HCT116 (cell line): ENCODE results near the gene FLNB. TPM values are rescaled to one million over a fixed set of nuclear protein-coding genes. Genes with fewer than 3 reads are reported as not detected.

Experiments
- ATAC-seq: fragments of 200-7000 bp; cut with Tn5 transposase; 2 replicates; pipeline ENCODE4 v1.9.1; 2020; ENCODE audit warnings: mild to moderate bottlenecking, moderate library complexity
- BruUV-seq: library from RNA; stranded (reverse); fragments of 400-500 nt; replicated peaks from 2 replicates; lab custom pipeline; 2021; lab: Mats Ljungman, UMichigan
- CTCF ChIA-PET: fragments of 300-600 bp; sonication (Branson Sonifier 250); formaldehyde crosslinking; loops from one replicate; lab custom pipeline; 2021; ENCODE audit warnings: antibody characterized with exemption; lab: Charles Lee
- POLR2A ChIA-PET: fragments of 300-600, 350-600 bp; sonication (Branson Sonifier 250); formaldehyde crosslinking; loops from one replicate; lab custom pipeline; 2021; ENCODE audit warnings: antibody characterized with exemption; lab: Charles Lee
- RAD21 ChIA-PET, 2 experiments: fragments of 300-600 bp; sonication (Branson Sonifier 250); formaldehyde crosslinking; loops; one replicate each; lab custom pipeline; 2023; ENCODE audit warnings: low total read pairs in 2 of 2; ENCODE audit not compliant: uncharacterized antibody in 2 of 2, unreplicated experiment in 2 of 2, low non-redundant PET in 1 of 2; lab: Charles Lee
- DNase-seq: peaks from one replicate; pipeline ENCODE4 v3.0.0-alpha.2; 2010; ENCODE audit warnings: low read depth, low spot score
- H2AFZ ChIP-seq: fragments of 200-600 bp; shearing (Covaris generic), sonication (generic); 2 replicates; pipeline ENCODE4 v1.6.1; 2017; ENCODE audit warnings: low read depth, mixed run types, mixed read lengths, antibody characterized with exemption, low read length; ENCODE audit not compliant: poor library complexity, severe bottlenecking
- H3K27ac ChIP-seq: 2 replicates; pipeline ENCODE4 v1.5.1; 2012; ENCODE audit warnings: low read depth, low read length
- H3K27me3 ChIP-seq: fragments of 200-600 bp; sonication (generic); 2 replicates; pipeline ENCODE4 v1.6.1; 2016; ENCODE audit warnings: mixed run types, low read length, mixed read lengths; ENCODE audit not compliant: insufficient read depth
- H3K36me3 ChIP-seq, 2 experiments: fragments of 200-500 bp in 1 of 2; fragments of 200-600 bp in 1 of 2; sonication (Bioruptor generic) in 1 of 2; sonication (generic) in 1 of 2; 2 replicates each; pipeline versions ENCODE4 v1.5.1 to v1.6.1; 2014 to 2016; ENCODE audit warnings: low read length in 2 of 2, inconsistent platforms in 1 of 2, mixed read lengths in 1 of 2, mixed run types in 1 of 2; ENCODE audit not compliant: insufficient read depth in 2 of 2, control insufficient read depth in 1 of 2
- H3K4me1 ChIP-seq, 2 experiments: fragments of 200-600 bp in 1 of 2; sonication (generic) in 1 of 2; 2 replicates each; pipeline versions ENCODE4 v1.5.1 to v1.6.1; 2012 to 2017; ENCODE audit warnings: low read length in 2 of 2, inconsistent platforms in 1 of 2, mild to moderate bottlenecking in 1 of 2, mixed read lengths in 1 of 2, mixed run types in 1 of 2, moderate library complexity in 1 of 2; ENCODE audit not compliant: insufficient read depth in 2 of 2, control insufficient read depth in 1 of 2
- H3K4me2 ChIP-seq: fragments of 200-600 bp; sonication (generic); 2 replicates; pipeline ENCODE4 v1.6.1; 2017; ENCODE audit warnings: mixed run types, low read length, mixed read lengths
- H3K4me3 ChIP-seq, 2 experiments: fragments of 200-600 bp in 1 of 2; sonication (generic) in 1 of 2; replicated peaks in 1 of 2; 2 replicates each; pipeline ENCODE4 v1.5.1; 2011 to 2016; ENCODE audit warnings: low read length in 2 of 2, control low read depth in 1 of 2, low read depth in 1 of 2, mild to moderate bottlenecking in 1 of 2, mixed read lengths in 1 of 2, mixed run types in 1 of 2
- H3K79me2 ChIP-seq: fragments of 200-600 bp; sonication (generic); 2 replicates; pipeline ENCODE4 v1.6.1; 2017; ENCODE audit warnings: mild to moderate bottlenecking, mixed run types, low read length, moderate library complexity, mixed read lengths; ENCODE audit not compliant: insufficient read depth
- H3K9ac ChIP-seq: fragments of 200-600 bp; sonication (generic); 2 replicates; pipeline ENCODE4 v1.6.1; 2016; ENCODE audit warnings: low read length, mixed read lengths
- H3K9me2 ChIP-seq: fragments of 200-600 bp; sonication (generic), shearing (Covaris generic); 2 replicates; pipeline ENCODE4 v1.6.1; 2017; ENCODE audit warnings: mixed run types, mild to moderate bottlenecking, moderate library complexity; ENCODE audit not compliant: insufficient read depth
- H3K9me3 ChIP-seq, 2 experiments: fragments of 200-500 bp in 1 of 2; fragments of 200-600 bp in 1 of 2; sonication (Bioruptor generic) in 1 of 2; sonication (generic) in 1 of 2; 2 replicates each; pipeline ENCODE4 v1.6.1; 2014 to 2017; ENCODE audit warnings: low read length in 2 of 2, mixed read lengths in 2 of 2, inconsistent platforms in 1 of 2, low read depth in 1 of 2, mild to moderate bottlenecking in 1 of 2, mixed run types in 1 of 2, moderate library complexity in 1 of 2; ENCODE audit not compliant: control insufficient read depth in 1 of 2, insufficient read depth in 1 of 2
- H4K20me1 ChIP-seq: fragments of 200-600 bp; sonication (generic), shearing (Covaris generic); 2 replicates; pipeline ENCODE4 v1.6.1; 2017; ENCODE audit warnings: mixed run types, mild to moderate bottlenecking, moderate library complexity; ENCODE audit not compliant: insufficient read depth
- ATF3 ChIP-seq: IDR thresholded peaks from 2 replicates; pipeline ENCODE4 v1.6.1; 2012
- CBX3 ChIP-seq: IDR thresholded peaks from 2 replicates; pipeline ENCODE4 v1.6.1; 2012; ENCODE audit warnings: low read depth
- EGR1 ChIP-seq: IDR thresholded peaks from 2 replicates; pipeline ENCODE4 v1.6.1; 2012; ENCODE audit warnings: low read depth
- EZH2 ChIP-seq: fragments of 200-600 bp; sonication (generic); IDR thresholded peaks from 2 replicates; pipeline ENCODE4 v1.6.1; 2017; ENCODE audit warnings: antibody characterized with exemption, mixed run types
- EZH2phosphoT487 ChIP-seq: fragments of 200-600 bp; IDR thresholded peaks from 2 replicates; pipeline ENCODE4 v1.6.1; 2018; ENCODE audit warnings: antibody characterized with exemption, borderline replicate concordance
- FOSL1 ChIP-seq: IDR thresholded peaks from 2 replicates; pipeline ENCODE4 v1.6.1; 2012; ENCODE audit warnings: low read depth
- JUND ChIP-seq: IDR thresholded peaks from 2 replicates; pipeline ENCODE4 v1.6.1; 2012
- MAX ChIP-seq: IDR thresholded peaks from 2 replicates; pipeline ENCODE4 v1.6.1; 2012
- POLR2AphosphoS5 ChIP-seq: IDR thresholded peaks from 2 replicates; pipeline ENCODE4 v1.6.1; 2011; ENCODE audit warnings: mild to moderate bottlenecking, low read depth, low read length, moderate library complexity
- REST ChIP-seq: IDR thresholded peaks from 2 replicates; pipeline ENCODE4 v1.6.1; 2012; ENCODE audit warnings: low read depth
- TCF7L2 ChIP-seq: IDR thresholded peaks from 2 replicates; pipeline ENCODE4 v1.7.0; 2011; ENCODE audit warnings: borderline replicate concordance, inconsistent platforms; ENCODE audit not compliant: insufficient read depth, insufficient read length; ENCODE audit errors: extremely low read depth
- ZNF274 ChIP-seq: fragments of 200-500 bp; sonication (Bioruptor generic); IDR thresholded peaks from 2 replicates; pipeline ENCODE4 v1.6.1; 2014; ENCODE audit warnings: mild to moderate bottlenecking, low read depth, low read length, inconsistent platforms
- intact Hi-C: fragments of 100-400 bp; cut with micrococcal nuclease; formaldehyde crosslinking; loops from 2 replicates; pipeline ENCODE4 v1.10.0; 2022
- total RNA-seq: library from RNA; stranded (reverse); gene quantifications from one replicate; pipeline ENCODE4 v1.2.1, GENCODE V29; 2021; ENCODE audit not compliant: unreplicated experiment
- TF ChIP-seq, protein P1 (sequence below): IDR thresholded peaks from 2 replicates; pipeline ENCODE4 v1.6.1; 2011; ENCODE audit warnings: mild to moderate bottlenecking, low read length, moderate library complexity; ENCODE audit not compliant: insufficient replicate concordance; ENCODE audit errors: extremely low read depth

FLNB gene
- total RNA-seq, 1 experiment from 2014 or later = 116 TPM

GRCh38 chr3:57971975-57972374, 36.2 kb upstream of the FLNB start:
- intact Hi-C loops = no loop called here
- Histone ChIP-seq H2AFZ (peak overlapping the region; percentile 40), H3K4me1 (peaks cover 48 to 68% of the 10 kb centered on the region in 2 experiments), H4K20me1 (no peaks in the 10 kb centered on the region), H3K9me2 (no peaks in the 10 kb centered on the region), H3K9ac (no peak overlapping the region), H3K27ac (peak overlapping the region; percentile 25; the same call in 1 of the 2 replicates), H3K4me2 (peak overlapping the region; percentile 44), H3K79me2 (no peaks in the 10 kb centered on the region), H3K9me3 (no peaks in the 10 kb centered on the region), H3K4me3 (no peak overlapping the region), H3K27me3 (no peaks in the 10 kb centered on the region), H3K36me3 (no peaks in the 10 kb centered on the region)
- BruUV-seq = no TSS peak
- ChIA-PET CTCF (no interaction called here), RAD21 (no interaction called here), POLR2A (no interaction called here)
- DNase-seq (no peak), ATAC-seq (peak; percentile 25; the same call in 1 of the 2 replicates)
- TF ChIP-seq POLR2AphosphoS5 (no peak), ZNF274 (no peak), CBX3 (no peak), EGR1 (no peak), REST (no peak), EZH2phosphoT487 (no peak), EZH2 (no peak), MAX (no peak), ATF3 (no peak), TCF7L2 (no peak), JUND (no peak), FOSL1 (no peak)
- TF ChIP-seq, protein P1, sequence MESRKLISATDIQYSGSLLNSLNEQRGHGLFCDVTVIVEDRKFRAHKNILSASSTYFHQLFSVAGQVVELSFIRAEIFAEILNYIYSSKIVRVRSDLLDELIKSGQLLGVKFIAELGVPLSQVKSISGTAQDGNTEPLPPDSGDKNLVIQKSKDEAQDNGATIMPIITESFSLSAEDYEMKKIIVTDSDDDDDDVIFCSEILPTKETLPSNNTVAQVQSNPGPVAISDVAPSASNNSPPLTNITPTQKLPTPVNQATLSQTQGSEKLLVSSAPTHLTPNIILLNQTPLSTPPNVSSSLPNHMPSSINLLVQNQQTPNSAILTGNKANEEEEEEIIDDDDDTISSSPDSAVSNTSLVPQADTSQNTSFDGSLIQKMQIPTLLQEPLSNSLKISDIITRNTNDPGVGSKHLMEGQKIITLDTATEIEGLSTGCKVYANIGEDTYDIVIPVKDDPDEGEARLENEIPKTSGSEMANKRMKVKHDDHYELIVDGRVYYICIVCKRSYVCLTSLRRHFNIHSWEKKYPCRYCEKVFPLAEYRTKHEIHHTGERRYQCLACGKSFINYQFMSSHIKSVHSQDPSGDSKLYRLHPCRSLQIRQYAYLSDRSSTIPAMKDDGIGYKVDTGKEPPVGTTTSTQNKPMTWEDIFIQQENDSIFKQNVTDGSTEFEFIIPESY = no peak
